ENCODE measurements around the gene UBE2E1. TPM values are rescaled to one million over a fixed set of nuclear protein-coding genes. Genes with fewer than 3 reads are reported as not detected.
"Not testable (repeated sequence)": the region's sequence is repeated elsewhere in the genome, so short reads cannot be mapped to it uniquely, and the experiment has no call there.

UBE2E1 gene
- total and polyA plus RNA-seq, 2 donors (not counting 1 experiment from before 2014, with no cell fraction given): 46.7 to 63.7 TPM

- H3K4me1 ChIP-seq (ENCODE audit: control insufficient read depth in 2 of 2, insufficient read depth in 2 of 2, low read length in 2 of 2); H3K27me3 ChIP-seq (replicated peaks in 1 of 4; ENCODE audit: control extremely low read depth in 1 of 4, control insufficient read depth in 3 of 4, insufficient read depth in 4 of 4, low read length in 3 of 4); H3K4me3 Mint-ChIP-seq; H2AFZ ChIP-seq (ENCODE audit: insufficient read depth, low read depth, low read length, poor library complexity, severe bottlenecking); DNase-seq; H3K27ac ChIP-seq (ENCODE audit: low read length in 2 of 2); H3K9me3 Mint-ChIP-seq (ENCODE audit: insufficient read depth); H3K9ac ChIP-seq (ENCODE audit: low read length); H3K27me3 Mint-ChIP-seq; H3K4me2 ChIP-seq (replicated peaks; ENCODE audit: low read depth, low read length, poor library complexity, severe bottlenecking); CTCF ChIA-PET; H3K4me3 ChIP-seq (ENCODE audit: control extremely low read depth in 1 of 5, extremely low read depth in 1 of 5, insufficient read depth in 1 of 5, low read depth in 2 of 5, low read length in 4 of 5); H3K9me3 ChIP-seq (ENCODE audit: control extremely low read depth in 1 of 3, control insufficient read depth in 2 of 3, insufficient read depth in 1 of 3, low read length in 2 of 3); ATAC-seq (ENCODE audit: low read depth); H3K36me3 ChIP-seq (replicated peaks in 1 of 2; ENCODE audit: control extremely low read depth in 1 of 2, control insufficient read depth in 1 of 2, extremely low read depth in 1 of 2, insufficient read depth in 2 of 2, low read length in 1 of 2); H3K27ac Mint-ChIP-seq; POLR2A ChIA-PET: not testable (repeated sequence)
- Histone ChIP-seq H4K20me1 (ENCODE audit: control insufficient read depth, insufficient read depth, low read length, poor library complexity, severe bottlenecking) (peaks cover 41% of the 10 kb centered on the region), H3K79me2 (ENCODE audit: control insufficient read depth, insufficient read depth, low read length) (peaks cover 63% of the 10 kb centered on the region)
- 96% methylated on average over 9 of the region's 34 CpGs for WGBS (ENCODE audit: insufficient coverage)
- H3K4me1 Mint-ChIP-seq: peaks cover 31% of the 10 kb centered on the region
- intact Hi-C loops (cut with micrococcal nuclease): loop anchor here (10.0 kb wide), 1 partner anchor 1307 kb away; no protein-coding TSS in a partner anchor
Measured at GRCh38 chr3:23871361-23871760, 65.6 kb downstream of the UBE2E1 start.

GRCh38 chr3:23872330-23872729 is 66.6 kb downstream of the UBE2E1 start:
- Histone ChIP-seq H4K20me1 (ENCODE audit: control insufficient read depth, insufficient read depth, low read length, poor library complexity, severe bottlenecking) (peaks cover 46% of the 10 kb centered on the region), H3K27ac (ENCODE audit: low read length in 2 of 2) (no peak overlapping the region), H3K9me3 (ENCODE audit: control extremely low read depth in 1 of 3, control insufficient read depth in 2 of 3, insufficient read depth in 1 of 3, low read length in 2 of 3) (no peaks in the 10 kb centered on the region), H3K27me3 (replicated peaks in 1 of 4; ENCODE audit: control extremely low read depth in 1 of 4, control insufficient read depth in 3 of 4, insufficient read depth in 4 of 4, low read length in 3 of 4) (no peaks in the 10 kb centered on the region), H2AFZ (ENCODE audit: insufficient read depth, low read depth, low read length, poor library complexity, severe bottlenecking) (no peak overlapping the region), H3K36me3 (replicated peaks in 1 of 2; ENCODE audit: control extremely low read depth in 1 of 2, control insufficient read depth in 1 of 2, extremely low read depth in 1 of 2, insufficient read depth in 2 of 2, low read length in 1 of 2) (no peaks in the 10 kb centered on the region), H3K79me2 (ENCODE audit: control insufficient read depth, insufficient read depth, low read length) (peaks cover 65% of the 10 kb centered on the region), H3K9ac (ENCODE audit: low read length) (no peak overlapping the region), H3K4me3 (ENCODE audit: control extremely low read depth in 1 of 5, extremely low read depth in 1 of 5, insufficient read depth in 1 of 5, low read depth in 2 of 5, low read length in 4 of 5) (no peak overlapping the region), H3K4me2 (replicated peaks; ENCODE audit: low read depth, low read length, poor library complexity, severe bottlenecking) (no peak overlapping the region), H3K4me1 (ENCODE audit: control insufficient read depth in 2 of 2, insufficient read depth in 2 of 2, low read length in 2 of 2) (peaks cover 0 to 6% of the 10 kb centered on the region in 2 donors)
- Mint-ChIP-seq H3K4me1 (peaks cover 39% of the 10 kb centered on the region), H3K27me3 (no peaks in the 10 kb centered on the region), H3K27ac (no peak overlapping the region), H3K4me3 (no peak overlapping the region), H3K9me3 (ENCODE audit: insufficient read depth) (no peaks in the 10 kb centered on the region)
- WGBS (ENCODE audit: insufficient coverage): no CpG with 5 or more reads among the region's 3 CpGs
- ATAC-seq (ENCODE audit: low read depth): no peak
- ChIA-PET POLR2A (no interaction called here), CTCF (no interaction called here)
- DNase-seq: no peak
- intact Hi-C loops (cut with micrococcal nuclease): loop anchor here (10.0 kb wide), 1 partner anchor 1308 kb away; no protein-coding TSS in a partner anchor
- TF ChIP-seq CTCF (IDR thresholded peaks at IDR 0.05) (no peak), EZH2 (IDR thresholded peaks at IDR 0.05; ENCODE audit: borderline replicate concordance, insufficient read depth, low read depth, low read length, poor library complexity, severe bottlenecking) (no peak)

Measured in B cell (primary cell).